Measurements from ENCODE around the gene FXYD5. TPM values are rescaled to one million over a fixed set of nuclear protein-coding genes. Genes with fewer than 3 reads are reported as not detected.
"Not testable (repeated sequence)": the region's sequence is repeated elsewhere in the genome, so short reads cannot be mapped to it uniquely, and the experiment has no call there.

The FXYD5 gene
- total and polyA plus RNA-seq, 9 donors, result 13.3 to 28.1 (median 20.0) TPM

GRCh38 chr19:35144600-35145436, 9.7 kb upstream of the FXYD5 start:
- Histone ChIP-seq H3K27me3 (ENCODE audit: control insufficient read depth, insufficient read depth, low read length) (peaks cover 29% of the 10 kb centered on the region), H3K4me3 (ENCODE audit: low read length) (no peak overlapping the region), H3K4me1 (ENCODE audit: control insufficient read depth, insufficient read depth, low read length) (peaks cover 36% of the 10 kb centered on the region), H3K36me3 (ENCODE audit: control insufficient read depth, insufficient read depth, low read length) (peaks cover 5% of the 10 kb centered on the region), H3K9me3 (replicated peaks; ENCODE audit: control insufficient read depth, low read depth, low read length) (no peaks in the 10 kb centered on the region), H3K27ac (ENCODE audit: low read length) (no peak overlapping the region)
- 17% methylated on average over 2 of the region's 15 CpGs for WGBS (ENCODE audit: insufficient coverage)
- peak; percentile 35 for DNase-seq

GRCh38 chr19:35146746-35147459, 7.6 kb upstream of the FXYD5 start:
- 81% methylated on average over 4 of the region's 7 CpGs for WGBS (ENCODE audit: insufficient coverage)
- H3K36me3 ChIP-seq (ENCODE audit: control insufficient read depth, insufficient read depth, low read length), result no peaks in the 10 kb centered on the region
- peaks cover 19% of the 10 kb centered on the region for H3K4me1 ChIP-seq (ENCODE audit: control insufficient read depth, insufficient read depth, low read length)
- H3K4me3 ChIP-seq (ENCODE audit: low read length), result no peak overlapping the region
- H3K27me3 ChIP-seq (ENCODE audit: control insufficient read depth, insufficient read depth, low read length), result peaks cover 38% of the 10 kb centered on the region
- DNase-seq, result no peak
- H3K27ac ChIP-seq (ENCODE audit: low read length), result no peak overlapping the region
- H3K9me3 ChIP-seq (replicated peaks; ENCODE audit: control insufficient read depth, low read depth, low read length), result no peaks in the 10 kb centered on the region

GRCh38 chr19:35149463-35149862, 5.1 kb upstream of the FXYD5 start:
- Histone ChIP-seq H3K9me3 (replicated peaks; ENCODE audit: control insufficient read depth, low read depth, low read length) (no peaks in the 10 kb centered on the region), H3K4me1 (ENCODE audit: control insufficient read depth, insufficient read depth, low read length) (peaks cover 10% of the 10 kb centered on the region), H3K4me3 (ENCODE audit: low read length) (no peak overlapping the region), H3K27me3 (ENCODE audit: control insufficient read depth, insufficient read depth, low read length) (peaks cover 38% of the 10 kb centered on the region), H3K36me3 (ENCODE audit: control insufficient read depth, insufficient read depth, low read length) (no peaks in the 10 kb centered on the region), H3K27ac (ENCODE audit: low read length) (no peak overlapping the region)
- no peak for DNase-seq
- 38% methylated on average over 1 of the region's 3 CpGs for WGBS (ENCODE audit: insufficient coverage)

- Histone ChIP-seq H3K36me3 (ENCODE audit: control insufficient read depth, insufficient read depth, low read length) (no peaks in the 10 kb centered on the region), H3K4me3 (ENCODE audit: low read length) (no peak overlapping the region), H3K4me1 (ENCODE audit: control insufficient read depth, insufficient read depth, low read length) (peaks cover 17% of the 10 kb centered on the region), H3K27me3 (ENCODE audit: control insufficient read depth, insufficient read depth, low read length) (peaks cover 41% of the 10 kb centered on the region), H3K27ac (ENCODE audit: low read length) (no peak overlapping the region), H3K9me3 (replicated peaks; ENCODE audit: control insufficient read depth, low read depth, low read length) (no peaks in the 10 kb centered on the region)
- DNase-seq, result no peak
- WGBS (ENCODE audit: insufficient coverage), result 65% methylated on average over 2 of the region's 2 CpGs
Measured at GRCh38 chr19:35150445-35150844, 4.1 kb upstream of the FXYD5 start.

GRCh38 chr19:35151273-35152065, 3.1 kb upstream of the FXYD5 start:
- H3K4me3 ChIP-seq (ENCODE audit: low read length), result no peak overlapping the region
- no peaks in the 10 kb centered on the region for H3K36me3 ChIP-seq (ENCODE audit: control insufficient read depth, insufficient read depth, low read length)
- no peak for DNase-seq
- peaks cover 22% of the 10 kb centered on the region for H3K4me1 ChIP-seq (ENCODE audit: control insufficient read depth, insufficient read depth, low read length)
- WGBS (ENCODE audit: insufficient coverage), result 82% methylated on average over 16 of the region's 20 CpGs
- peaks cover 52% of the 10 kb centered on the region for H3K27me3 ChIP-seq (ENCODE audit: control insufficient read depth, insufficient read depth, low read length)
- no peaks in the 10 kb centered on the region for H3K9me3 ChIP-seq (replicated peaks; ENCODE audit: control insufficient read depth, low read depth, low read length)
- H3K27ac ChIP-seq (ENCODE audit: low read length), result no peak overlapping the region

GRCh38 chr19:35153129-35153522, 1.4 kb upstream of the FXYD5 start:
- not testable (repeated sequence) for H3K4me3 ChIP-seq (ENCODE audit: low read length); H3K36me3 ChIP-seq (ENCODE audit: control insufficient read depth, insufficient read depth, low read length); H3K9me3 ChIP-seq (replicated peaks; ENCODE audit: control insufficient read depth, low read depth, low read length); H3K27ac ChIP-seq (ENCODE audit: low read length); DNase-seq
- Histone ChIP-seq H3K27me3 (ENCODE audit: control insufficient read depth, insufficient read depth, low read length) (peaks cover 63% of the 10 kb centered on the region), H3K4me1 (ENCODE audit: control insufficient read depth, insufficient read depth, low read length) (peaks cover 22% of the 10 kb centered on the region)
- 59% methylated on average over 7 of the region's 10 CpGs for WGBS (ENCODE audit: insufficient coverage)

GRCh38 chr19:35153701-35154524, 622 bp upstream of the FXYD5 start:
- no peak overlapping the region for H3K27ac ChIP-seq (ENCODE audit: low read length)
- DNase-seq, result no peak

GRCh38 chr19:35155441-35155840, 906 bp downstream of the FXYD5 start:
- peak overlapping the region; percentile 55 for H3K4me3 ChIP-seq (ENCODE audit: low read length)
- H3K27ac ChIP-seq (ENCODE audit: low read length), result no peak overlapping the region
- H3K36me3 ChIP-seq (ENCODE audit: control insufficient read depth, insufficient read depth, low read length), result no peaks in the 10 kb centered on the region
- peaks cover 22% of the 10 kb centered on the region for H3K4me1 ChIP-seq (ENCODE audit: control insufficient read depth, insufficient read depth, low read length)
- DNase-seq, result no peak
- 16% methylated on average over 14 of the region's 17 CpGs for WGBS (ENCODE audit: insufficient coverage)
- H3K27me3 ChIP-seq (ENCODE audit: control insufficient read depth, insufficient read depth, low read length), result peaks cover 65% of the 10 kb centered on the region
- H3K9me3 ChIP-seq (replicated peaks; ENCODE audit: control insufficient read depth, low read depth, low read length), result no peaks in the 10 kb centered on the region

More at GRCh38 chr19:35153701-35154524, 622 bp upstream of the FXYD5 start:
- Histone ChIP-seq H3K4me1 (ENCODE audit: control insufficient read depth, insufficient read depth, low read length) (peaks cover 22% of the 10 kb centered on the region), H3K9me3 (replicated peaks; ENCODE audit: control insufficient read depth, low read depth, low read length) (no peaks in the 10 kb centered on the region), H3K36me3 (ENCODE audit: control insufficient read depth, insufficient read depth, low read length) (no peaks in the 10 kb centered on the region), H3K4me3 (ENCODE audit: low read length) (peak overlapping the region; percentile 55), H3K27me3 (ENCODE audit: control insufficient read depth, insufficient read depth, low read length) (peaks cover 65% of the 10 kb centered on the region)
- whole genome bisulfite sequencing (ENCODE audit: insufficient coverage), result under 1% methylated on average over 28 of the region's 36 CpGs

GRCh38 chr19:35155981-35156672, 1.6 kb downstream of the FXYD5 start:
- 66% methylated on average over 3 of the region's 6 CpGs for WGBS (ENCODE audit: insufficient coverage)
- peaks cover 22% of the 10 kb centered on the region for H3K4me1 ChIP-seq (ENCODE audit: control insufficient read depth, insufficient read depth, low read length)
- H3K27me3 ChIP-seq (ENCODE audit: control insufficient read depth, insufficient read depth, low read length), result peaks cover 59% of the 10 kb centered on the region
- no peak for DNase-seq
- no peak overlapping the region for H3K4me3 ChIP-seq (ENCODE audit: low read length)
- no peak overlapping the region for H3K27ac ChIP-seq (ENCODE audit: low read length)
- no peaks in the 10 kb centered on the region for H3K36me3 ChIP-seq (ENCODE audit: control insufficient read depth, insufficient read depth, low read length)
- H3K9me3 ChIP-seq (replicated peaks; ENCODE audit: control insufficient read depth, low read depth, low read length), result no peaks in the 10 kb centered on the region

All from muscle of leg (tissue), 11 donors.